ENCODE measurements around the gene CCDC107.
A peak's percentile ranks its signal among the peaks of the same experiment; 100 is the strongest.

Gene CCDC107

DNA sequence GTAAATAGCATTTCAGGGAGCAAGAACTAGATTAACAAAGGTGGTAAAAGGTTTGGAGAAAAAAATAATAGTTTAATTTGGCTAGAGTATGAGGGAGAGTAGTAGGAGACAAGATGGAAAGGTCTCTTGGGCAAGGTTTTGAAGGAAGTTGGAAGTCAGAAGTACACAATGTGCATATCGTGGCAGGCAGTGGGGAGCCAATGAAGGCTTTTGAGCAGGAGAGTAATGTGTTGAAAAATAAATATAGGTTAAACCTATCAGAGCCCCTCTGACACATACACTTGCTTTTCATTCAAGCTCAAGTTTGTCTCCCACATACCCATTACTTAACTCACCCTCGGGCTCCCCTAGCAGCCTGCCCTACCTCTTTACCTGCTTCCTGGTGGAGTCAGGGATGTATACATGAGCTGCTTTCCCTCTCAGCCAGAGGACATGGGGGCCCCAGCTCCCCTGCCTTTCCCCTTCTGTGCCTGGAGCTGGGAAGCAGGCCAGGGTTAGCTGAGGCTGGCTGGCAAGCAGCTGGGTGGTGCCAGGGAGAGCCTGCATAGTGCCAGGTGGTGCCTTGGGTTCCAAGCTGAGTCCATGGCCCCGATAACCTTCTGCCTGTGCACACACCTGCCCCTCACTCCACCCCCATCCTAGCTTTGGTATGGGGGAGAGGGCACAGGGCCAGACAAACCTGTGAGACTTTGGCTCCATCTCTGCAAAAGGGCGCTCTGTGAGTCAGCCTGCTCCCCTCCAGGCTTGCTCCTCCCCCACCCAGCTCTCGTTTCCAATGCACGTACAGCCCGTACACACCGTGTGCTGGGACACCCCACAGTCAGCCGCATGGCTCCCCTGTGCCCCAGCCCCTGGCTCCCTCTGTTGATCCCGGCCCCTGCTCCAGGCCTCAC is 15.3 kb downstream of the CCDC107 start, which contains the start of gene CA9:
TSS of gene CA9 (plus strand) at position 797 of the 893 bp plus-strand sequence. CDS start at position 829, 32 bp downstream.
- Histone ChIP-seq H3K4me3 (ENCODE audit: low read depth in 1 of 2, low read length in 2 of 2) (peak within 1 kb of the TSS; percentile 62 to 68), H3K9ac (ENCODE audit: low read depth in 1 of 2, low read length in 2 of 2) (peak within 1 kb of the TSS; percentile 38 to 44), H3K27ac (ENCODE audit: low read depth, low read length) (peak within 1 kb of the TSS; percentile 26)

DNA sequence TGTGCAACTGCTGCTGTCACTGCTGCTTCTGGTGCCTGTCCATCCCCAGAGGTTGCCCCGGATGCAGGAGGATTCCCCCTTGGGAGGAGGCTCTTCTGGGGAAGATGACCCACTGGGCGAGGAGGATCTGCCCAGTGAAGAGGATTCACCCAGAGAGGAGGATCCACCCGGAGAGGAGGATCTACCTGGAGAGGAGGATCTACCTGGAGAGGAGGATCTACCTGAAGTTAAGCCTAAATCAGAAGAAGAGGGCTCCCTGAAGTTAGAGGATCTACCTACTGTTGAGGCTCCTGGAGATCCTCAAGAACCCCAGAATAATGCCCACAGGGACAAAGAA is 15.9 kb downstream of the CCDC107 start:
- H3K4me3 ChIP-seq (ENCODE audit: low read depth in 1 of 2, low read length in 2 of 2) = peak overlapping the region; percentile 49 to 62
- peaks cover 30 to 42% of the 10 kb centered on the region in 2 donors for H3K4me1 ChIP-seq (ENCODE audit: control insufficient read depth in 1 of 2, insufficient read depth in 2 of 2, low read length in 2 of 2)
- no peaks in the 10 kb centered on the region for H3K27me3 ChIP-seq (ENCODE audit: control insufficient read depth in 1 of 2, insufficient read depth in 2 of 2, low read length in 2 of 2)
- H3K9ac ChIP-seq (ENCODE audit: low read depth in 1 of 2, low read length in 2 of 2) = peak overlapping the region; percentile 21 to 44
- H3K36me3 ChIP-seq (ENCODE audit: control insufficient read depth in 1 of 2, insufficient read depth in 2 of 2, low read length in 2 of 2) = no peaks in the 10 kb centered on the region
- H3K9me3 ChIP-seq (ENCODE audit: control insufficient read depth in 1 of 2, low read length in 2 of 2) = no peaks in the 10 kb centered on the region
- no peak overlapping the region for H3K27ac ChIP-seq (ENCODE audit: low read depth, low read length)

More for the DNA sequence above, 15.3 kb downstream of the CCDC107 start, which contains the start of gene CA9:
- Histone ChIP-seq H3K36me3 (ENCODE audit: control insufficient read depth in 1 of 2, insufficient read depth in 2 of 2, low read length in 2 of 2) (no peaks in the 10 kb centered on the region), H3K9me3 (ENCODE audit: control insufficient read depth in 1 of 2, low read length in 2 of 2) (no peaks in the 10 kb centered on the region), H3K27me3 (ENCODE audit: control insufficient read depth in 1 of 2, insufficient read depth in 2 of 2, low read length in 2 of 2) (no peaks in the 10 kb centered on the region), H3K4me1 (ENCODE audit: control insufficient read depth in 1 of 2, insufficient read depth in 2 of 2, low read length in 2 of 2) (peaks cover 36 to 46% of the 10 kb centered on the region in 2 donors)

DNA sequence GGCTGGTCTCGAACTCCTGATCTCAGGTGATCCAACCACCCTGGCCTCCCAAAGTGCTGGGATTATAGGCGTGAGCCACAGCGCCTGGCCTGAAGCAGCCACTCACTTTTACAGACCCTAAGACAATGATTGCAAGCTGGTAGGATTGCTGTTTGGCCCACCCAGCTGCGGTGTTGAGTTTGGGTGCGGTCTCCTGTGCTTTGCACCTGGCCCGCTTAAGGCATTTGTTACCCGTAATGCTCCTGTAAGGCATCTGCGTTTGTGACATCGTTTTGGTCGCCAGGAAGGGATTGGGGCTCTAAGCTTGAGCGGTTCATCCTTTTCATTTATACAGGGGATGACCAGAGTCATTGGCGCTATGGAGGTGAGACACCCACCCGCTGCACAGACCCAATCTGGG is 17.1 kb downstream of the CCDC107 start:
- Histone ChIP-seq H3K9me3 (ENCODE audit: control insufficient read depth in 1 of 2, low read length in 2 of 2) (no peaks in the 10 kb centered on the region), H3K9ac (ENCODE audit: low read depth in 1 of 2, low read length in 2 of 2) (peak overlapping the region; percentile 38 to 48), H3K4me1 (ENCODE audit: control insufficient read depth in 1 of 2, insufficient read depth in 2 of 2, low read length in 2 of 2) (peaks cover 20 to 32% of the 10 kb centered on the region in 2 donors), H3K27ac (ENCODE audit: low read depth, low read length) (no peak overlapping the region), H3K27me3 (ENCODE audit: control insufficient read depth in 1 of 2, insufficient read depth in 2 of 2, low read length in 2 of 2) (no peaks in the 10 kb centered on the region), H3K4me3 (ENCODE audit: low read depth in 1 of 2, low read length in 2 of 2) (peak overlapping the region; percentile 68 to 70), H3K36me3 (ENCODE audit: control insufficient read depth in 1 of 2, insufficient read depth in 2 of 2, low read length in 2 of 2) (no peaks in the 10 kb centered on the region)

DNA sequence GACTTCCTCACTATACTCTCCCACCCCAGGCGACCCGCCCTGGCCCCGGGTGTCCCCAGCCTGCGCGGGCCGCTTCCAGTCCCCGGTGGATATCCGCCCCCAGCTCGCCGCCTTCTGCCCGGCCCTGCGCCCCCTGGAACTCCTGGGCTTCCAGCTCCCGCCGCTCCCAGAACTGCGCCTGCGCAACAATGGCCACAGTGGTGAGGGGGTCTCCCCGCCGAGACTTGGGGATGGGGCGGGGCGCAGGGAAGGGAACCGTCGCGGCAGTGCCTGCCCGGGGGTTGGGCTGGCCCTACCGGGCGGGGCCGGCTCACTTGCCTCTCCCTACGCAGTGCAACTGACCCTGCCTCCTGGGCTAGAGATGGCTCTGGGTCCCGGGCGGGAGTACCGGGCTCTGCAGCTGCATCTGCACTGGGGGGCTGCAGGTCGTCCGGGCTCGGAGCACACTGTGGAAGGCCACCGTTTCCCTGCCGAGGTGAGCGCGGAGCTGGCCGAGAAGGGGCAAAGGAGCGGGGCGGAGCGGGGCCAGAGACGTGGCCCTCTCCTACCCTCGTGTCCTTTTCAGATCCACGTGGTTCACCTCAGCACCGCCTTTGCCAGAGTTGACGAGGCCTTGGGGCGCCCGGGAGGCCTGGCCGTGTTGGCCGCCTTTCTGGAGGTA is 17.8 kb downstream of the CCDC107 start:
- Histone ChIP-seq H3K4me1 (ENCODE audit: control insufficient read depth in 1 of 2, insufficient read depth in 2 of 2, low read length in 2 of 2) (peaks cover 15 to 28% of the 10 kb centered on the region in 2 donors), H3K4me3 (ENCODE audit: low read depth in 1 of 2, low read length in 2 of 2) (peak overlapping the region; percentile 68 to 70), H3K27ac (ENCODE audit: low read depth, low read length) (no peak overlapping the region), H3K9me3 (ENCODE audit: control insufficient read depth in 1 of 2, low read length in 2 of 2) (no peaks in the 10 kb centered on the region), H3K27me3 (ENCODE audit: control insufficient read depth in 1 of 2, insufficient read depth in 2 of 2, low read length in 2 of 2) (no peaks in the 10 kb centered on the region), H3K9ac (ENCODE audit: low read depth in 1 of 2, low read length in 2 of 2) (peak overlapping the region; percentile 38 to 48), H3K36me3 (ENCODE audit: control insufficient read depth in 1 of 2, insufficient read depth in 2 of 2, low read length in 2 of 2) (no peaks in the 10 kb centered on the region)

DNA sequence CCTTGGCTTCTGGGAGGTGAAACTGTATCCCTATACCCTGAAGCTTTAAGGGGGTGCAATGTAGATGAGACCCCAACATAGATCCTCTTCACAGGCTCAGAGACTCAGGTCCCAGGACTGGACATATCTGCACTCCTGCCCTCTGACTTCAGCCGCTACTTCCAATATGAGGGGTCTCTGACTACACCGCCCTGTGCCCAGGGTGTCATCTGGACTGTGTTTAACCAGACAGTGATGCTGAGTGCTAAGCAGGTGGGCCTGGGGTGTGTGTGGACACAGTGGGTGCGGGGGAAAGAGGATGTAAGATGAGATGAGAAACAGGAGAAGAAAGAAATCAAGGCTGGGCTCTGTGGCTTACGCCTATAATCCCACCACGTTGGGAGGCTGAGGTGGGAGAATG is 21.0 kb downstream of the CCDC107 start:
- Histone ChIP-seq H3K4me3 (ENCODE audit: low read depth in 1 of 2, low read length in 2 of 2) (no peak overlapping the region), H3K27me3 (ENCODE audit: control insufficient read depth in 1 of 2, insufficient read depth in 2 of 2, low read length in 2 of 2) (no peaks in the 10 kb centered on the region), H3K9me3 (ENCODE audit: control insufficient read depth in 1 of 2, low read length in 2 of 2) (no peaks in the 10 kb centered on the region), H3K27ac (ENCODE audit: low read depth, low read length) (no peak overlapping the region), H3K36me3 (ENCODE audit: control insufficient read depth in 1 of 2, insufficient read depth in 2 of 2, low read length in 2 of 2) (no peaks in the 10 kb centered on the region), H3K9ac (ENCODE audit: low read depth in 1 of 2, low read length in 2 of 2) (no peak overlapping the region), H3K4me1 (ENCODE audit: control insufficient read depth in 1 of 2, insufficient read depth in 2 of 2, low read length in 2 of 2) (peaks cover 7 to 13% of the 10 kb centered on the region in 2 donors)

DNA sequence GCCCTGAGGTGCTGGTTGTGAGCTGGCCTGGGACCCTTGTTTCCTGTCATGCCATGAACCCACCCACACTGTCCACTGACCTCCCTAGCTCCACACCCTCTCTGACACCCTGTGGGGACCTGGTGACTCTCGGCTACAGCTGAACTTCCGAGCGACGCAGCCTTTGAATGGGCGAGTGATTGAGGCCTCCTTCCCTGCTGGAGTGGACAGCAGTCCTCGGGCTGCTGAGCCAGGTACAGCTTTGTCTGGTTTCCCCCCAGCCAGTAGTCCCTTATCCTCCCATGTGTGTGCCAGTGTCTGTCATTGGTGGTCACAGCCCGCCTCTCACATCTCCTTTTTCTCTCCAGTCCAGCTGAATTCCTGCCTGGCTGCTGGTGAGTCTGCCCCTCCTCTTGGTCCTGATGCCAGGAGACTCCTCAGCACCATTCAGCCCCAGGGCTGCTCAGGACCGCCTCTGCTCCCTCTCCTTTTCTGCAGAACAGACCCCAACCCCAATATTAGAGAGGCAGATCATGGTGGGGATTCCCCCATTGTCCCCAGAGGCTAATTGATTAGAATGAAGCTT is 21.8 kb downstream of the CCDC107 start:
- H3K27ac ChIP-seq (ENCODE audit: low read depth, low read length) = no peak overlapping the region

DNA sequence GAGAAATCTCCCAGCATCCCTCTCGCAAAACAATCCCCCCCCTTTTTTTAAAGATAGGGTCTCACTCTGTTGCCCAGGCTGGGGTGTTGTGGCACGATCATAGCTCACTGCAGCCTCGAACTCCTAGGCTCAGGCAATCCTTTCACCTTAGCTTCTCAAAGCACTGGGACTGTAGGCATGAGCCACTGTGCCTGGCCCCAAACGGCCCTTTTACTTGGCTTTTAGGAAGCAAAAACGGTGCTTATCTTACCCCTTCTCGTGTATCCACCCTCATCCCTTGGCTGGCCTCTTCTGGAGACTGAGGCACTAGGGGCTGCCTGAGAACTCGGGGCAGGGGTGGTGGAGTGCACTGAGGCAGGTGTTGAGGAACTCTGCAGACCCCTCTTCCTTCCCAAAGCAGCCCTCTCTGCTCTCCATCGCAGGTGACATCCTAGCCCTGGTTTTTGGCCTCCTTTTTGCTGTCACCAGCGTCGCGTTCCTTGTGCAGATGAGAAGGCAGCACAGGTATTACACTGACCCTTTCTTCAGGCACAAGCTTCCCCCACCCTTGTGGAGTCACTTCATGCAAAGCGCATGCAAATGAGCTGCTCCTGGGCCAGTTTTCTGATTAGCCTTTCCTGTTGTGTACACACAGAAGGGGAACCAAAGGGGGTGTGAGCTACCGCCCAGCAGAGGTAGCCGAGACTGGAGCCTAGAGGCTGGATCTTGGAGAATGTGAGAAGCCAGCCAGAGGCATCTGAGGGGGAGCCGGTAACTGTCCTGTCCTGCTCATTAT is 22.4 kb downstream of the CCDC107 start:
- Histone ChIP-seq H3K9ac (ENCODE audit: low read depth in 1 of 2, low read length in 2 of 2) (no peak overlapping the region), H3K4me3 (ENCODE audit: low read depth in 1 of 2, low read length in 2 of 2) (no peak overlapping the region), H3K27ac (ENCODE audit: low read depth, low read length) (no peak overlapping the region), H3K9me3 (ENCODE audit: control insufficient read depth in 1 of 2, low read length in 2 of 2) (no peaks in the 10 kb centered on the region), H3K27me3 (ENCODE audit: control insufficient read depth in 1 of 2, insufficient read depth in 2 of 2, low read length in 2 of 2) (no peaks in the 10 kb centered on the region), H3K36me3 (ENCODE audit: control insufficient read depth in 1 of 2, insufficient read depth in 2 of 2, low read length in 2 of 2) (no peaks in the 10 kb centered on the region), H3K4me1 (ENCODE audit: control insufficient read depth in 1 of 2, insufficient read depth in 2 of 2, low read length in 2 of 2) (peaks cover 0 to 8% of the 10 kb centered on the region in 2 donors)

More for the DNA sequence above, 21.8 kb downstream of the CCDC107 start:
- peaks cover 4 to 13% of the 10 kb centered on the region in 2 donors for H3K4me1 ChIP-seq (ENCODE audit: control insufficient read depth in 1 of 2, insufficient read depth in 2 of 2, low read length in 2 of 2)
- no peak overlapping the region for H3K9ac ChIP-seq (ENCODE audit: low read depth in 1 of 2, low read length in 2 of 2)
- H3K36me3 ChIP-seq (ENCODE audit: control insufficient read depth in 1 of 2, insufficient read depth in 2 of 2, low read length in 2 of 2) = no peaks in the 10 kb centered on the region
- H3K9me3 ChIP-seq (ENCODE audit: control insufficient read depth in 1 of 2, low read length in 2 of 2) = no peaks in the 10 kb centered on the region
- no peaks in the 10 kb centered on the region for H3K27me3 ChIP-seq (ENCODE audit: control insufficient read depth in 1 of 2, insufficient read depth in 2 of 2, low read length in 2 of 2)
- no peak overlapping the region for H3K4me3 ChIP-seq (ENCODE audit: low read depth in 1 of 2, low read length in 2 of 2)

DNA sequence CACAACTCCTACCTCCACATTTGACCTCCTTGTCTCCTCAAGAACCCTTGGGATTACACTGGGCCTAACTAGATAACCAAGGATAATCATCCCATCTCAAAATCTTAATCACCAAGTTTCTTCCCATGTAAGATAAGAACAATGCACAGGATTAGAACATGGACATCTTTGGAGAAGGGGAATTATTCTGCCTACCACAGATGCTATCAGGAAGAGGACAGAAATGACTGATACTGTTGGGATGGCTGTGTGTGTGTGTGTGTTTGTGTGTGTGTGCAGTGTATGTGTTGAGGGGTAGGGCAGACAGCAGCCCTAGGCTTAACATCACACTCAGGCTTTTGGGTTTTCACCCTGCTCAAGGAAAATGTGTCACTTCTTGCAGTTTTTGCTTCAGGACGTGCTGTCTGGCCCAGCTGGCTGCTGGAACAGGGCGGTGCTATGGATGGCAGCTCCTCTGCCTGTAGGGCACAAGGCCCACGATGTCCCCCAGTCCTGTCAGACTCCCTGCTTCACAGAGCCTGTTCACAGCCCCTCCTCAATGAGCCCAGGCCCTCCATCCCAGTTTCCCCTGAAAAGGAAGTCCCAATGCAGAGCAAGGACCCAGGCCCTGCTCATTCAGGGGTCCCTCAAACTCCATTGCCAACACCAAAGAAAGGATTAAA is 23.4 kb downstream of the CCDC107 start:
- Histone ChIP-seq H3K9me3 (ENCODE audit: control insufficient read depth in 1 of 2, low read length in 2 of 2) (no peaks in the 10 kb centered on the region), H3K4me3 (ENCODE audit: low read depth in 1 of 2, low read length in 2 of 2) (no peak overlapping the region), H3K27ac (ENCODE audit: low read depth, low read length) (no peak overlapping the region), H3K4me1 (ENCODE audit: control insufficient read depth in 1 of 2, insufficient read depth in 2 of 2, low read length in 2 of 2) (peaks cover 0 to 1% of the 10 kb centered on the region in 2 donors), H3K36me3 (ENCODE audit: control insufficient read depth in 1 of 2, insufficient read depth in 2 of 2, low read length in 2 of 2) (no peaks in the 10 kb centered on the region), H3K27me3 (ENCODE audit: control insufficient read depth in 1 of 2, insufficient read depth in 2 of 2, low read length in 2 of 2) (no peaks in the 10 kb centered on the region), H3K9ac (ENCODE audit: low read depth in 1 of 2, low read length in 2 of 2) (no peak overlapping the region)

DNA sequence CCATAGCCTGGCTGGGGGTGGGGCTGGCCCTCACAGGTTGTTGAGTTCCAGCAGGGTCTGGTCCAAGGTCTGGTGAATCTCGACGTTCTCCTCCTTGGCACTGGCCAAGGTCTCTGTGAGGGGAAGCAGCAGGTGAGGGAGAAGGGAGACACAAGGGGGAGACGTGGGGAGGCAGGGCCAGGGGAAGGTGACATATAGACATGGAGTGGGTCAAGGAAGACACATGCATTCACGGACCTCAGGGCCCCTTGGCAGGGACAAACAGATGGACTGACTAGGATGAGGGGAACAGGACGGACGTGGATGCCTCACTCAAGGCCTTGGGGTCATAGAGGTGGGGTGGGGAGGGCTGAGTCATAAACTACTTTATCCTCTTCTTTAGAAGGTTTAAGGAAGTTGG is 24.0 kb downstream of the CCDC107 start:
- H3K36me3 ChIP-seq (ENCODE audit: control insufficient read depth in 1 of 2, insufficient read depth in 2 of 2, low read length in 2 of 2) = no peaks in the 10 kb centered on the region

More for the DNA sequence above, 24.0 kb downstream of the CCDC107 start:
- no peaks in the 10 kb centered on the region for H3K9me3 ChIP-seq (ENCODE audit: control insufficient read depth in 1 of 2, low read length in 2 of 2)
- no peak overlapping the region for H3K9ac ChIP-seq (ENCODE audit: low read depth in 1 of 2, low read length in 2 of 2)
- H3K4me3 ChIP-seq (ENCODE audit: low read depth in 1 of 2, low read length in 2 of 2) = no peak overlapping the region
- H3K27ac ChIP-seq (ENCODE audit: low read depth, low read length) = no peak overlapping the region
- no peaks in the 10 kb centered on the region for H3K4me1 ChIP-seq (ENCODE audit: control insufficient read depth in 1 of 2, insufficient read depth in 2 of 2, low read length in 2 of 2)
- no peaks in the 10 kb centered on the region for H3K27me3 ChIP-seq (ENCODE audit: control insufficient read depth in 1 of 2, insufficient read depth in 2 of 2, low read length in 2 of 2)

Data from duodenal mucosa (tissue), 2 donors.